ENCODE data around the gene NECAB3.
"Not testable (repeated sequence)": the region's sequence is repeated elsewhere in the genome, so short reads cannot be mapped to it uniquely, and the experiment has no call there.

The NECAB3 gene

DNA sequence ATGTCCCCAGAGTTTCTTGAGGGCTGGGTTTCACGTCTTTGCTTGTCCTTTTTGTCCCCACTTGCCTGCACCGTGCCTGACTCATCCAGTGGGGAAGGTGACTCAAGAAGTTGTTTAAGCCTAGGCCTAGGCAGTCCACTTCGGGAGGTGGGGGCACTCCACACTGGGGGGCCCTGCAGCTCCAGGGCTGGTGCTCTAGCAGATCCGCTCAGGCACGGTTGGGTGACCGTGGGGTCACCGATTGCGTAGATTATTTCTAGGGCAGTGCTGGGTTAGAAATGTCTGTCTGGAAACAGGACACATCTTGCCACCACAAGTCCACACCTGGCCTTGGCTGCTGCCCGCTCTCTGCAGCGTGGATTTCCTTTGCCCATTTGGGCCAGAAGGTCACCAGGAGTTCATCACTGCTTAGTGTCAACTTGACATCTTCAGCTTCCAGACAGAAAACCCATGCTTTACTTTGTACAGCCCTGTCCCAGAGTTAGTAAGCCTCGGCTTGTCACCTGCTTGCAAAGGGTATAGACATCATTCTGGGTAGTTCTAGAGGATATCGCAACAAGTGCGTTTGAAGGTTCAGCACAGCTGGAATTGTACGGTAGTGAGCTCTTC, 25.7 kb downstream of the NECAB3 start:
- DNase-seq: no peak

DNA sequence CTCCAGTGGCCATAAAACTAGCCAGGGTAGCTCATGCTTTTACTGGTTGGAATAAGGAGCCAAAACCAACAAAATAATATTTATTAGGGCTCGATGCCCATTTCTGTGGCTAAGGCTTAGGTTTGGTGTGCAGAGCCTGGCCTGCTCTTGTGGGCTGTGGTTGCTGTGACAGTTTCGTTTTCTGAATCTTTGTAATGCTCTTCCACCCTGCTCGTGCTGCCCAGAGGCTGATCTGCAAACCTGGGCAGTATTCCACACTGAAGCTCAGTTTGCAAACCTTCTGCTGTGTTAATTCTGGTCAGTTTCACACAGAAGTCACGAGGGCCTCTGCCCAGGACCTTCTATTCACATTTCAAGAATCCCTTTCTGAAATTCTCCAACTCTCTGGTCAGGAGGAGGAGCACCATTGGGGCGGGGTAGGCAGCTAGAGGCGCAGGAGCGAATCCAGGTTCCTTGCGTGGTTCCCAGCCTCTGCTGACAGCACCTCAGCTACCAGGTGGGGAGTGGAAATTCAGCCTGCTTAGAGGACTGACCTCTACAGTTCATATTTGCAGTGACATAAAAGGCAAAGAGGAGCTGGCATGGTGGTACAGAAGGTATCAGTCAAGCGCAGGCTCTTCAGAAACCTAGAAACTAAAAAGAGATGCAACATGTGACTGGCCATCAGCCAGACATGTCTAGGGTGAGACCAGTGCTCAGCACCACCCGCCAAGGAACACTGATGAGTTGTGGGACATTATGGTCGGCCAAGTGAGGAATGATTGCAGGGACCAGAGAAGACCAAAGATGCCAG, 26.4 kb downstream of the NECAB3 start:
- DNase-seq: no peak

DNA sequence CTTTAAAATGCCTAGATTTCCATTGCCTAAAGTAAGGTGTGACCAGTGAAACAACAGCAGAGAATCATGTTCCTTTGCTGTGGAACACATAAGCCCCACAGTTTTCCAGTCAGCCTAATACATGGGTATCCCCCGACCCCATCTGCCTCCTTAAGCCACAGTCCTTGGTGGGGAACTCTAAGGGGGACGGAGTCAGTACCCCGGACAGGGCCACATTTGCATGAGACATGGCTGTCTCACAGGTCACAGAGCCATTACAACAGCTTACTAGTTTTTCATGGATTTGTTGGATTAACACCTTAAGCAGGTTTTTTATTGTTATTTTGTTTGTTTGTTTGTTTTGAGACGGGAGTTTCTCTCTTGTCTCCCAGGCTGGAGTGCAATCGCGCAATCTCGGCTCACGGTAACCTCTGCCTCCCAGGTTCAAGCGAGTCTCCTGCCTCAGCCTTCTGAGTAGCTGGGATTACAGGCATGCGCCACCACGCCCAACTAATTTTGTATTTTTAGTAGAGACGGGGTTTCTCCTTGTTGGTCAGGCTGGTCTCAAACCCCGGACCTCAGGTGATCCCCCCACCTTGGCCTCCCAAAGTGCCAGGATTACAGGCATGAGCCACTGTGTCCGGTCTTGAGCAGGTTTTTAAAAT, 27.1 kb downstream of the NECAB3 start:
- DNase-seq: not testable (repeated sequence)

DNA sequence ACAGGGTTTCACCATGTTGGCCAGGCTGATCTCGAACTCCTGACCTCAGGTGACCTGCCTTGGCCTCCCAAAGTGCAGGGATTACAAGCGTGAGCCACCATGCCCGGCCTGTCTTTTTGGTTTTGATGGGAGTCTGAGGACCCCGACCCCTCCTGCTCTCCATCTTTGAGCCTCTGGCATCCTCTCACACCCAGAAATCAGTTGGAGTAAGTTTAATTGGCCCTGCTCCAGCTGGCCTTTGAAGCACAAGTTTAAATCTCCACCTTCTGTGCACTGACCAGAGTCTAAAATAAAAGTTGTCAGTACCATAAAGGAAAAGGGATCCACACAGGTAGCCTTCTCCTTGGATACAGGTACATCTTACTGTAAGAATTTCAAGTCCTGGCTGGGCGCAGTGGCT, 28.0 kb downstream of the NECAB3 start:
- DNase-seq: no peak

DNA sequence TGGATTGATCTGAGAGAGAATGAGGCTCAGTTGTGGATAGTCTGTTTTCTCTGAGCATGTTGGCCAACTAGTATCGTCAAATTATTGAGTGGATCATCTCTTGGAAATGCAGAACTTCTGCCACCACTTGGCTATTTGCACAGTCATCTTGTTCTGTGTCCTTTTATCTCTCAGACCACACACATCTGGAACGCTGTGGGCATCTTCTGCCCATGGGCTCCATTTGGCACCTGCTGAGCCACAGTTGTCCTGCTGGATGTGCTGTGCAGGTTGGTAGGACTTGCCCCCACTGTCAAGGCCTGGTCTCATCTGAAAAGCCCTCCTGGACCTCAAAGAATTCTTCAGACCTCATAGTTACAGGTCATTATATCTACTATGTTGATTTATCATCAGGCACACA, 28.8 kb downstream of the NECAB3 start:
- no peak for DNase-seq

DNA sequence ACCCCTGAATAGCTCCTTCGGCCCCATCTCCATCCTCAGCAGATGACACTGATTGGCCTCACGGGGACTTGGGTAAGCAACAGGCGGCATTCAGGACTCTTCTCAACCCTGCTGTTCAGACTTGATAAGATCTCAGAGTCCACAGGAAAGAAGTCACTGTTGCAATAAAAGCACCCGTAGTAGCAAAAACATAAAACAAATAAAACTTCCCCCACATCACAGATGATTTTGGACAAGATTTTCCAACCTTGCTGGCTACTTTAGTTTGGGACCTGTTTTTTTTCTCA, 29.2 kb downstream of the NECAB3 start:
- no peak for DNase-seq

DNA sequence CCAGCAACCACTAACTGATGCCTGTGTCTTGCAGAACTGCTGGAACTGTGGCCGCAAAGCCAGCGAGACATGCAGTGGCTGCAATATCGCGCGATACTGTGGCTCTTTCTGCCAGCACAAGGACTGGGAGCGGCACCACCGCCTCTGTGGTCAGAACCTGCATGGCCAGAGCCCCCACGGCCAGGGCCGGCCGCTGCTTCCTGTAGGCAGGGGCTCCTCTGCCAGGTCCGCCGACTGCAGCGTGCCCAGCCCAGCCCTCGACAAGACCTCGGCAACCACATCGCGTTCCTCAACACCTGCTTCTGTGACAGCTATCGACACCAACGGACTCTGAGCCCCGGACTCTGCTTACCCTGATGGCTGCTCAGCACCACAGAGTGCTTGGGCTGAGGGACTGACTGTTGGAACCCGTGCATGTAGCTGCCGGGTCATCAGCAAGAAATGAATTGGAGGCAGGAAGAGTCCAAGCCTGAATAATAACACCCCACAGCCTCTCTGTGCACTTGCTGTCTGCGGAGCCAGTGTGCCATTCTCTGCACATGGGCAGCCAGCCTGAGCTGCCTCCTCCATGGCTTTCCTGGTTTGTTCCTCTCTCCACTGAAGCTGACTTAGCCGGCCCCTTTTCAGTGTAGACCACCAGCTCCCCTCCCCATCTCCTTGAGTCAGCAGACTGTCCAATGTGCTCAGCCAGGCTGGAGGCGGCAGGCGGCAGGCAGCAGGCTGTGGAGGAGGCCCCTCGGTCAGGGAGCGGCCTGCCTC, 29.7 kb downstream of the NECAB3 start:
- DNase-seq: no peak

DNA sequence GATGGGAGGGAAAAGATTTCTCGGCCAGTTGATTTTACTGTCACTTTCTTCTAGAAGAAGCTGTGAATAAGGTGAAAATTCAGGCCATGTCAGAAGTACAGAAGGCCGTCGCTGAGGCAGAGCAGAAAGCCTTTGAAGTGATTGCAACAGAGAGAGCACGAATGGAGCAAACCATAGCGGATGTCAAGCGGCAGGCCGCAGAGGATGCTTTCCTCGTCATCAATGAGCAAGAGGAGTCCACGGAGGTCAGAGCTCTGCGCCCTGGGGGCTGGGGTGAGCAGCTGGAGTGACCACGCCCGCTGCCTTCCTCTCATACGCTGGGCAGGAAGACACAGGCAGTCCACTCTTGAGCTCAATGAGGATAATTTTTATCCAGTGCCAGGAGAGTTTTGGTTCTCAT, 33.9 kb downstream of the NECAB3 start:
- no peak for DNase-seq

DNA sequence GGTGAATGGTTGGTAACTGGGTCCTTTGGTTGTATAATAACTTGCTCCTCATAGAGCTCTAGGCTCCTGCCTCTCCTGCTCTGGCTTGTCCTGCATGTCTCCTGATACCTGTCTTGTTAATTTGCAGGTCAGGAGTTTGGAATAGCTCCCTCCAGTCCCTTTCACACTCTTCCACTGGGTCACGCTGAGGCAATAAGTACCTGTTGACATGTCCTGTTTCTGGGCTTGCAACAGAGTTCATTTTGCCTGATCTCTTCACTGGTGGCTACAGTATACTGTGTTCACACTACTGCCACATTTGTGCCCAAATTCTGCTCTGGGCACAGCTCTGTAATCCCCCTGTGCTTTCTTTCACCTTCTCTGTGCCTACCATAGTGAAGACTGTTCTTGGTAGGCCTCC, 37.5 kb downstream of the NECAB3 start:
- no peak for DNase-seq

DNA sequence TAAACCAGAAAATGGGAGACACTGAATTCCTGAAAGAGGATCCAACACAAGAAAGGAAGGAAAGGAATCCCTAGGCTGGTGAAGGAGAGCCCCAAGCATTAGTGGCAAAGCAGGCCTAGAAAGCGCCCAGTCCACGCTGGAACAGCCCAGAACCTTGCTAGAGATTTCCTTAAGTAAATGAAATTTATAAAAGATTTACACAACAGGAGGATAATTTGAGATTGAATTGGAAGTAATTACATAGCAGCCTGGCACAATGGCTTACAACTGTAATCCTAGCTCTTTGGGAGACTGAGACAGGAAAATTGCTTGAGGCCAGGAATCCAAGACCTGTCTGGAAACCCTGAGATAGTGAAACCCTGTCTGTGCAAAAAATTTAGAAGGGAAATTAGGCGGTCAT, 38.9 kb downstream of the NECAB3 start:
- no peak for DNase-seq

DNA sequence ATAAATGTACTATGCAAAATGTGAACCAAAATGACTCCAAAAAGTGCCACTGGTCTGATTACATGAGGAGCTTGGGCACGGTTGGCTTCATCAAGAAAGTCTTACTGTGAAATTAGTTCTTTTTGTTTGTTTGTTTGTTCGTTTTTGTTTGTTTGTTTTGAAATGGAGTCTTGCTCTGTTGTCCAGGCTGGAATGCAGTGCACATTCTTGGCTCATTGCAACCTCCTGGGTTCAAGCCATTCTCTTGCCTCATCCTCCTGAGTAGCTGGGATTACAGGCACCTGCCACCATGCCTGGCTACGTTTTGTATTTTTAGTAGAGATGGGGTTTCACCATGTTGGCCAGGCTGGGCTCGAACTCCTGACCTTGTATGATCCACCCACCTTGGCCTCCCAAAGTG, 42.3 kb downstream of the NECAB3 start:
- DNase-seq: not testable (repeated sequence)

DNA sequence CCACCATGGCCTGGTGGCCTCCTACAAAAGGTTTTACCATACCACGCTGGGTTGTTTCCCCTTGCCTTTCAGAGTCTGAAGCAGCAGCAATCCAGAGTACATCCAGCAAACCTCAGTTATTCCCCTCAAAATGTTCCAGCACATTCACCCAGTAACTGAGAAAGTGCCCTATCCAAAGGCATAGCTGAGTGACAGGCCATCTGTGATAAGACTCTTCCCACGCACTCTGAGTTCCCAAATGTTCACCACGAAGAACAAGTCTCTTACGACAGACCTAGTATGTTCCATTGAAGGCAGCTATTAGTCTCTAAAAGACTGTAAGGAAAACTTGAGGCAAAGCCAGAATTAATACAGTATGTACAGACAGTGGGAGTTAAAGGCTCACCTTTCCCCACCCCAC, 43.7 kb downstream of the NECAB3 start:
- DNase-seq: no peak

DNA sequence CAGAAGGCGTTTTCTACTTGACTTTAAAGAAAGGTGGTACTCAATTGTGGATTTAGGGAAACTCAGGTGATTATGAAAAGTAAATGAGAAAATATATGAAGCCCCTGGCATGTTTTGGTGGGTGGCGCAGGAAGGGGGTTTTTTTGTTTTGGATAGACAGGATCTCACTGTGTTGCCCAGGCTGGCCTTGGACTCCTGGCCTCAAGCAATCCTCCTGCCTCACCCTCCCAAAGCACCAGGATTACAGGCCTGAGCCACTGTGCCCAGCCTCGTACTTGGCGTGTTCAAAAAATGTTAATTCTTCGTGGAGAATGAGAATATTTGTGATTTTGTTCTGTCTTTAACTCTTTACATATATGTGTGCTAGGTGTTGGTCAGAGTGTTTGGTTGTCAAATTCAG, 44.2 kb downstream of the NECAB3 start:
- DNase-seq: no peak

DNA sequence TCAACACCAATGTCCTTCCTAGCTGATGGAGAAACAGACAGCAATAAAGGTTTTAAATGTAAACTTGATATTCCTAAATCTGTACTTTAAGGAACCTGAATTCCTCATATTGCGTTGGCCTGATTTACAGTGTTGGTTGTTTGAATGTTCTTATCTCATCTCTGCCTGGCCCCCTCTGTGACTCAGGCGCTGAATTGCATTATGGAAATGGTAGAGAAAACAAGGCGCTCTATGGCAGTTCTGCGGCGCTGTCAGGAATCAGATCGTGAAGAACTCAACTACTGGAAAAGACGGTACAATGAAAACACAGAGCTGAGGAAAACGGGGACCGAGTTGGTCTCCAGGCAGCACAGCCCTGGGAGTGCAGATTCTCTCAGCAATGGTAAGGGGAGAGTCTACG, 44.7 kb downstream of the NECAB3 start:
- DNase-seq: no peak

DNA sequence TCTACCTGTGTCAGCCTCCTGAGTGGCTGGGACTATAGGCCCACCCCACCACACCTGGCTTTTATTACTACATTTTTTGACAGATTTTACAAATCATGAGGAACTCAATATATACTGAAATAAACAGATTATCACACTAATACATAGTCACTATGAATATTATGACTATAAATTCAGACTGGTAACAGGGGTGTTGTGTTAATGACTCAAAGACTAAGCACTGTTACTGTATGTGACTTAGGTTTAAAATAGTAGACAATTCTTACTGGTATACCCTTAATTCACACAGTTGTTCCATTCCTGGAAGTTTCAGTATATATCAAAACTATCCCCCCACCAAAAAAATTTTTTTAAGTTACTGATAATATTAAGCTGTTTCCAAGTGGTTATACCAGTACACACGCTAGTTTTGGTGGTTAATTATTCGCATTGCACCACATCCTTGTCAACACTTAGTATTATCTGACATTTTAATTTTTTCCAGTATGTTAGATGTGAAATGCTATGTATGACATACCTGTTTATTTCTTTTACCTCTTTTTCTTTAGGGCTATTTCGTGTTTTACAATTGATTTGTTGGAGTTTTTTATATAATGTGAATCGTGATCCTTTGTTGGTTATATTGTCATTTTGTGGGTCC, 46.5 kb downstream of the NECAB3 start:
- DNase-seq: no peak

DNA sequence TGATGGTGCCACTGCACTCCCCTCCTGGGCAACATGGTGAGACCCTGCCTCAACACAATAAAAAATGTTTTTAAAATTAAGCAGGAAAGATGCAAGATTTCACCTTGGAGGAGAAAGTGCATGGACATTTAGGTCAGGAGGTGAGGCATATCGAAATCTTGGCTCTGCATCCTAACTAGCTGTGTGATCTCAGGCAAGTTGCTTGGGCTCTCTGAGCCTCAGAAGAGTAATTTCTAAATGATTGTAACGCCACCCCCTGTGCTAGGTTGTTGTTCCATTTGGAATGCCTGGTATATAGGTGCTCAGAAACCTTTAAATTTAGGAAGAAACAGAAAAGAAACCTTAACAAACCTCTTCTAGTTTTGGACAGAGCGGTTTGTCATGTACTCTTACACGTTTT, 48.0 kb downstream of the NECAB3 start:
- DNase-seq: no peak

DNA sequence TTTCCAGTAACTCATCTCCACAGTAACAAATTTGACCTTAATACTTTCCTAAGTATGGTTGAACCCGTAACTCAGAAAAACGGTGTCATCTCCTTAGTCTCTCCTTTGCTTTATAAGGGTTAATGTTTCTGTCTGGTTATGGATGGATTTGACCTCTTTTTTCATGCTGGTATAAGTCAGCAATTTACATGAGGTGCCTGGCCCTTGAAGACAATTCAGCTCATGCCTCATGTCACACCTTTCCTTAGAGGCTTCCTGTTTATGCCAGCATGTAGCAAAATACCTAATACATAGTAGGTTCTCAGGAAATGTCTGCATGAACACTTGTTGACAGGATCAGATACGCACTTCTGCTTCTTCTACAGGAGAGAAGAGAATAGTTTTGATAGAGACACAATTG, 49.8 kb downstream of the NECAB3 start:
- no peak for DNase-seq

DNA sequence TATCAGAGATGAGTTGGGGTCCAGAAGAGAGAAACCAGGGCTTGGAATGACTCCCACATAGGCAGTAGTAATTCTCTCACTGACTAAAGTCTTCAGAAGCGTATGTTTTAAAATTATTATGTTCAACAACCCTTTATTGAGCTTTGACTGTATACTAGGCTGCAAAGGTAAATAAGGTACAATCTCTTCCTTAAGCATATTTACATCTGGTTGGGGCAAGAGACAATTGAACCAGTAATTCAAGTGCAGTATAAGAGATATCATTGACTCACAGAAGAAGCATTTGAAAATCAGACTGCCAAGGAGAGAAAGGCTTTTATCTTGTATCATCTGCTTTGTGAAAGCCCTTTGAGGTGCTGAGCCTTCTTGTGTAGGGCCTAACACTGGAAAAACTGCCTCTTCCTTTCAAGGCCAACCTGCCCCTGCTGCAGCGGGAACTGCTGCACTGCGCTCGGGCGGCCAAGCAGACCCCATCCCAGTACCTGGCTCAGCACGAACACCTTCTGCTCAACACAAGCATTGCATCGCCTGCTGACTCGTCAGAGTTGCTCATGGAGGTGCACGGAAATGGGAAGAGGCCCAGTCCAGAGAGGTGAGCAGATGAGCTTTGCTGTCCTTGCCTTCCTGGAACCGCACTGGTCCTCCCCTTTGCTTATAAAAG, 51.4 kb downstream of the NECAB3 start:
- no peak for DNase-seq

DNA sequence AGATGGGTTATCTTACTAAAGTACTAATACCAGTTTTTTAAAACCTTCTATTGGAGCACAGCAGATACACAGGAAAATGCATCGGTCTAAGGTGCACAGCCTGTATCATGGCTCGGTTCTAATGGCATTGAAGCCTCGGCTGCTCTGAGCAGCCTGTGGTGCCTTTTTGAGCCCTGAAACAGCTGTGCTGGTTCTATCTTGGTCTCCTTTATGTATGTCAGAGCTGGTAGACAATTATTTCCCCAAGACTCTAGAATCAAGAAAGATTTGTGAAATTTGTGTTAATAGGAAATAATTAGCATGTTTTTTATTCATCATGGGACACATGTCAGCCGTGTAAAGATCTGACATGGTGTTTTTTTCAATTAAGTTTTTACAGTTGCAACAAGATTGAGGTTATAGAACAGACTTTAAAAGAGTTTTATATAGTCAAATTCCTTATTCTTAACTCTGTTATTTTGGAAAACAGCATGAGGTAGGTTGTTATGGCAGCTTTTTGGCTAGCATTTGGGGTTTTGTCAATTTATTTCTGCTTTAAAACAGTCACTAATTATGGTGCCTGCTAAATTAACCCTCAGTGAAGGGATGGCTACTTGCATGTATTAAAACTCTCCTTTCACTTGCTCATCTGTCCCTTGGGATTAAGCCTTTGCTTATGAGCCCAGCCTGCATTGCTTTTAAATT, 52.4 kb downstream of the NECAB3 start:
- DNase-seq: no peak

DNA sequence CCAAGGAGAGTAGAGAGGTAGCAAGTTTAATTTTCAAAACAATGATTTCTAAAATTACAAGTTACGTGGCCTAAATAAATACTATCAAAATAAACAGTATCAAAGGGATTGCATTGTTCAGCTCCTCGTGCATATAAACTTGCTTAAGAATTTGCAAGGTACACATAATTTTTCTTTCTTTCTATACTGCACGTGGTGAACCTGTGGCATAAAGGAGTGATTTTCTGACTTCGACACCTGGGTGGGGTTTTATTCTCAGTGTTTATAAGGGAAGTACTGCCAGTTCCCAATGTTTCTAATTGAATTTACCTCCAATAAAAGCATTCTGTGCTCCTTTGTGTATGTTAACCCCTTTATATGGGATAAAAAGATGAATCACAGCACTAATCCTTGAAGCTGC, 62.2 kb downstream of the NECAB3 start:
- DNase-seq: no peak

DNA sequence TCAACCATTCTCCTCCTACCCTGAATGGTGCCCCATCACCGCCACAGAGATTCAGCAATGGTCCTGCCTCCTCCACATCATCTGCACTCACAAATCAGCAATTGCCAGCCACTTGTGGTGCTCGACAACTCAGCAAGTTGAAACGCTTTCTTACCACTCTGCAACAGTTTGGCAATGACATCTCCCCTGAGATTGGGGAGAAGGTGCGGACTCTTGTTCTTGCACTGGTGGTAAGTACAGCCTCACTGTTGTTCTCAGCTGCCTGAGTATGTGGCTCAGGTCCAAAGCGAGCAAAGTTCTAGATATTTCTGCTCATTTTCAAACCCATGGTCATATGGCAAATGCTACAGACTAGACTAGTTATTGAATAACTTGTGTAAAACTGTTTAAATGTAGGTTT, 63.1 kb downstream of the NECAB3 start:
- no peak for DNase-seq

DNA sequence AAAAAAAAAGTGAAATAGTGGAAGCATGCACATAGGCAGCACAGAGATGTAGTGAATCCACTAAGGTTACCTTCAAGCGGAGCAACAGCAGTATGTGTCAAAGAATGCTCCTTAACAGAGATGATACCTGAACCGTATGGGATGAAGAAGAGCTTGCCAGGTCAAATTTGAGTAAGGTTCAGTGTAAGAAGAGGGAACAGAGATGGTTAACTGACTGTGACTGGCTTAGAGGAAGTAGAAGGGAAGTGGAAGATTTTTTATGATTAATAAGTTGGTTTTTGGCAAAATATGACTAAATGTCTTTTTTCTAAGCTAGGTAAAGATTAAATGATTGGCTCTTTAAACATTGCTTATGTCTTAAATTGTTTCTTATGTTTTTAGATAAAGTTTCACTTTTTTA, 64.7 kb downstream of the NECAB3 start:
- DNase-seq: no peak

All from stimulated activated CD4-positive, alpha-beta T cell treated with anti-CD3 and anti-CD28 coated beads, Interleukin-1b, Interleukin-23, amount 100 ng/mL, for 48 hours (primary cell).